Parathyroid adenoma (tissue), 2 donors: ENCODE results near the gene GGA2.
A peak's percentile ranks its signal among the peaks of the same experiment; 100 is the strongest.
"Not testable (repeated sequence)": the region's sequence is repeated elsewhere in the genome, so short reads cannot be mapped to it uniquely, and the experiment has no call there.

Experiments
- H2AFZ ChIP-seq: fragments of 300-600 bp; sonication (generic); one replicate; pipeline ENCODE4 v1.7.0; 2017; ENCODE audit warnings: antibody characterized with exemption, mild to moderate bottlenecking
- H3K27ac ChIP-seq: fragments of 300-600 bp; sonication (generic); one replicate; pipeline ENCODE4 v1.7.0; 2017
- H3K27me3 ChIP-seq: fragments of 300-600 bp; sonication (generic); one replicate; pipeline ENCODE4 v1.7.0; 2017; ENCODE audit warnings: low read length; ENCODE audit not compliant: control insufficient read depth, insufficient read depth
- H3K36me3 ChIP-seq: fragments of 300-600 bp; sonication (generic); one replicate; pipeline ENCODE4 v1.7.0; 2017; ENCODE audit warnings: low read length; ENCODE audit not compliant: control insufficient read depth, insufficient read depth
- H3K4me1 ChIP-seq: fragments of 300-600 bp; sonication (generic); one replicate; pipeline ENCODE4 v1.7.0; 2017; ENCODE audit warnings: control low read depth
- H3K4me2 ChIP-seq: fragments of 300-600 bp; sonication (generic); one replicate; pipeline ENCODE4 v1.7.0; 2017; ENCODE audit warnings: low read length
- H3K4me3 ChIP-seq: fragments of 300-600 bp; sonication (generic); one replicate; pipeline ENCODE4 v1.7.0; 2017; ENCODE audit warnings: low read depth, low read length
- H3K79me2 ChIP-seq: fragments of 300-600 bp; sonication (generic); one replicate; pipeline ENCODE4 v1.7.0; 2017; ENCODE audit warnings: control low read depth
- H3K9ac ChIP-seq: fragments of 300-600 bp; sonication (generic); one replicate; pipeline ENCODE4 v1.7.0; 2017; ENCODE audit warnings: mild to moderate bottlenecking
- H3K9me3 ChIP-seq: fragments of 300-600 bp; sonication (generic); one replicate; pipeline ENCODE4 v1.7.0; 2017; ENCODE audit warnings: low read length; ENCODE audit not compliant: control insufficient read depth
- CTCF ChIP-seq: fragments of 300-600 bp; sonication (generic); IDR thresholded peaks from one replicate; pipeline ENCODE4 v1.7.0; 2017; ENCODE audit warnings: antibody characterized with exemption, mild to moderate bottlenecking
- donor health status: primary hyperparathyroidism.

Gene GGA2

GRCh38 chr16:23453338-23454052 lies 56.8 kb downstream of the GGA2 start:
- H3K4me3 ChIP-seq, result peak overlapping the region; percentile 83
- H3K27me3 ChIP-seq, result no peaks in the 10 kb centered on the region
- peak overlapping the region; percentile 98 for H2AFZ ChIP-seq
- peaks cover 10% of the 10 kb centered on the region for H3K79me2 ChIP-seq
- no peaks in the 10 kb centered on the region for H3K36me3 ChIP-seq
- no peaks in the 10 kb centered on the region for H3K9me3 ChIP-seq
- no peak overlapping the region for H3K9ac ChIP-seq
- no peak for TF ChIP-seq CTCF
- H3K4me1 ChIP-seq, result no peaks in the 10 kb centered on the region
- H3K27ac ChIP-seq, result peak overlapping the region; percentile 78
- H3K4me2 ChIP-seq, result peak overlapping the region; percentile 64

GRCh38 chr16:23452572-23453337 lies 57.5 kb downstream of the GGA2 start, which contains the start of gene COG7:
TSS of gene COG7 (minus strand) at chr16:23453189. CDS start at chr16:23452994, 195 bp downstream.
- H2AFZ ChIP-seq, result peak within 1 kb of the TSS; percentile 98
- H3K36me3 ChIP-seq, result no peaks in the 10 kb centered on the region
- peak within 1 kb of the TSS; percentile 40 for H3K9ac ChIP-seq
- H3K4me2 ChIP-seq, result peak within 1 kb of the TSS; percentile 64
- H3K4me3 ChIP-seq, result peak within 1 kb of the TSS; percentile 83
- no peak for TF ChIP-seq CTCF
- H3K4me1 ChIP-seq, result no peaks in the 10 kb centered on the region
- H3K27me3 ChIP-seq, result no peaks in the 10 kb centered on the region
- H3K79me2 ChIP-seq, result peaks cover 10% of the 10 kb centered on the region
- peak within 1 kb of the TSS; percentile 78 for H3K27ac ChIP-seq
- no peaks in the 10 kb centered on the region for H3K9me3 ChIP-seq

DNA sequence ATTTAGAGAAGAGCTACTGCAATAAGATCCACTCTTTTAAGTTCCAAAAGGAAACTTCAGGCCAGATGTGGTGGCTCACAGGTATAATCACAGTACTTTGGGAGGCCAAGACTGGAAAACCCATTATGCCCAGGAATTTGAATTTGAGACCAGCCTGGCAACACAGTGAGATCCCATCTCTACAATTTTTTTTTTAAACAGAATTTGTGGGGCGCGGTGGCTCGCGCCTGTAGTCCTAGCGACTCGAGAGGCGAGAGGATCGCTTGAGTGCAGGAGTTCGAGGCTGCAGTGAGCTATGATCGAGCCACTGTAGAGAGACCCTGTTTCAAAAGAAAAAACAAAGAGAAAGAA lies 58.1 kb downstream of the GGA2 start:
- Histone ChIP-seq H3K27ac (peak overlapping the region; percentile 78), H2AFZ (peak overlapping the region; percentile 98)
- TF ChIP-seq CTCF, result no peak

GRCh38 chr16:23448392-23448791 lies 61.9 kb downstream of the GGA2 start:
- Histone ChIP-seq H3K36me3 (no peaks in the 10 kb centered on the region), H3K27me3 (no peaks in the 10 kb centered on the region), H3K4me1 (no peaks in the 10 kb centered on the region), H3K79me2 (peaks cover 10% of the 10 kb centered on the region), H3K9ac (no peak overlapping the region), H3K27ac (no peak overlapping the region), H3K4me2 (no peak overlapping the region), H3K9me3 (no peaks in the 10 kb centered on the region), H2AFZ (no peak overlapping the region), H3K4me3 (no peak overlapping the region)
- TF ChIP-seq CTCF, result no peak

More for the DNA sequence above, 58.1 kb downstream of the GGA2 start:
- no peaks in the 10 kb centered on the region for H3K36me3 ChIP-seq
- H3K27me3 ChIP-seq, result no peaks in the 10 kb centered on the region
- H3K4me2 ChIP-seq, result peak overlapping the region; percentile 64
- peak overlapping the region; percentile 83 for H3K4me3 ChIP-seq
- H3K79me2 ChIP-seq, result peaks cover 10% of the 10 kb centered on the region
- peak overlapping the region; percentile 1 for H3K9ac ChIP-seq
- H3K9me3 ChIP-seq, result no peaks in the 10 kb centered on the region
- no peaks in the 10 kb centered on the region for H3K4me1 ChIP-seq

DNA sequence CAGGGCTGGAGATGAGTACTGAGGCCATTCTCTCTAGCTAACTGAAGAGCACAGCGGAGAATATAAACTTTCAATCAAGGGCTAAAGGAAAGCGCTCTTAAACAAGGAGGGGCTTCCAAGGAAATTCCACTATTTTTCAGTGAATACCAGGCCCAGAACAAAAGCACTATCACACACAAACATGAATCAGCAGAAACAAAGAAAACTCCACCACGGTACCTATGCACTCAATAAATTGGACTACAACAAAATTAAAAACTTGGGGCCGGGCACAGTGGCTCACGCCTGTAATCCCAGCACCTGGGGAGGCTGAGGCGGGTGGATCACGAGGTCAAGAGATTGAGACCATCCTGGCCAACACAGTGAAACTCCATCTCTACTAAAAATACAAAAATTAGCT lies 72.8 kb downstream of the GGA2 start:
- H3K9me3 ChIP-seq, H3K4me3 ChIP-seq, H3K27ac ChIP-seq, H3K9ac ChIP-seq, H2AFZ ChIP-seq, H3K4me1 ChIP-seq, H3K4me2 ChIP-seq, H3K27me3 ChIP-seq, H3K36me3 ChIP-seq, H3K79me2 ChIP-seq: not testable (repeated sequence)
